ENCODE results near the gene EVI2B. TPM values are rescaled to one million over a fixed set of nuclear protein-coding genes. Genes with fewer than 3 reads are reported as not detected.

EVI2B gene
- polyA plus RNA-seq, 1 experiment: 0.12 TPM

- POLR2A ChIA-PET: interaction anchor here (0.5 to 0.6 kb wide), 2 partner anchors 19 to 349 kb away, joined by 4 to 6 read pairs; partner anchors contain the start of gene EVI2A
- no peaks in the 10 kb centered on the region for H3K27me3 ChIP-seq (ENCODE audit: control insufficient read depth, insufficient read depth, low read length)
- CTCF ChIA-PET: interaction anchor here (0.7 to 0.9 kb wide), 2 partner anchors 324 to 516 kb away, joined by 3 read pairs; partner anchors contain the start of gene CRLF3
- no peak overlapping the region for H3K4me3 ChIP-seq (ENCODE audit: low read depth, low read length)
- no peak for TF ChIP-seq CTCF (IDR thresholded peaks at IDR 0.05; ENCODE audit: insufficient read depth, low read depth, low read length)
- peak; percentile 50 for DNase-seq (ENCODE audit: low read depth)
- peaks cover 7% of the 10 kb centered on the region for H3K36me3 ChIP-seq (ENCODE audit: control insufficient read depth, insufficient read depth, low read length)
Observed at GRCh38 chr17:31339906-31340661, 26.2 kb upstream of the EVI2B start.

- no peak for DNase-seq (ENCODE audit: low read depth)
- Histone ChIP-seq H3K27me3 (ENCODE audit: control insufficient read depth, insufficient read depth, low read length) (no peaks in the 10 kb centered on the region), H3K36me3 (ENCODE audit: control insufficient read depth, insufficient read depth, low read length) (no peaks in the 10 kb centered on the region), H3K4me3 (ENCODE audit: low read depth, low read length) (no peak overlapping the region)
- no peak for TF ChIP-seq CTCF (IDR thresholded peaks at IDR 0.05; ENCODE audit: insufficient read depth, low read depth, low read length)
- ChIA-PET CTCF (no interaction called here), POLR2A (no interaction called here)
Observed at GRCh38 chr17:31329221-31329620, 15.4 kb upstream of the EVI2B start.

- no peak for TF ChIP-seq CTCF (IDR thresholded peaks at IDR 0.05; ENCODE audit: insufficient read depth, low read depth, low read length)
- ChIA-PET POLR2A (no interaction called here), CTCF (no interaction called here)
- H3K4me3 ChIP-seq (ENCODE audit: low read depth, low read length): no peak overlapping the region
- H3K27me3 ChIP-seq (ENCODE audit: control insufficient read depth, insufficient read depth, low read length): no peaks in the 10 kb centered on the region
- no peaks in the 10 kb centered on the region for H3K36me3 ChIP-seq (ENCODE audit: control insufficient read depth, insufficient read depth, low read length)
- DNase-seq (ENCODE audit: low read depth): no peak
Observed at GRCh38 chr17:31328160-31328535, 14.3 kb upstream of the EVI2B start.

- H3K36me3 ChIP-seq (ENCODE audit: control insufficient read depth, insufficient read depth, low read length): no peaks in the 10 kb centered on the region
- TF ChIP-seq CTCF (IDR thresholded peaks at IDR 0.05; ENCODE audit: insufficient read depth, low read depth, low read length): no peak
- no peak overlapping the region for H3K4me3 ChIP-seq (ENCODE audit: low read depth, low read length)
- H3K27me3 ChIP-seq (ENCODE audit: control insufficient read depth, insufficient read depth, low read length): no peaks in the 10 kb centered on the region
- POLR2A ChIA-PET: no interaction called here
- DNase-seq (ENCODE audit: low read depth): peak; percentile 51
- CTCF ChIA-PET: no interaction called here
Observed at GRCh38 chr17:31327534-31328159, 13.8 kb upstream of the EVI2B start.

- no peak for TF ChIP-seq CTCF (IDR thresholded peaks at IDR 0.05; ENCODE audit: insufficient read depth, low read depth, low read length)
- ChIA-PET CTCF (interaction anchor here (0.6 to 0.7 kb wide), 2 partner anchors 205 to 220 kb away, joined by 3 to 4 read pairs; no protein-coding TSS in a partner anchor), POLR2A (no interaction called here)
- no peak overlapping the region for H3K4me3 ChIP-seq (ENCODE audit: low read depth, low read length)
- no peaks in the 10 kb centered on the region for H3K36me3 ChIP-seq (ENCODE audit: control insufficient read depth, insufficient read depth, low read length)
- no peaks in the 10 kb centered on the region for H3K27me3 ChIP-seq (ENCODE audit: control insufficient read depth, insufficient read depth, low read length)
- DNase-seq (ENCODE audit: low read depth): no peak
Observed at GRCh38 chr17:31323551-31323950, 9.7 kb upstream of the EVI2B start.
